ENCODE measurements around the gene IDI1.
"Not testable (repeated sequence)": the region's sequence is repeated elsewhere in the genome, so short reads cannot be mapped to it uniquely, and the experiment has no call there.

DNA sequence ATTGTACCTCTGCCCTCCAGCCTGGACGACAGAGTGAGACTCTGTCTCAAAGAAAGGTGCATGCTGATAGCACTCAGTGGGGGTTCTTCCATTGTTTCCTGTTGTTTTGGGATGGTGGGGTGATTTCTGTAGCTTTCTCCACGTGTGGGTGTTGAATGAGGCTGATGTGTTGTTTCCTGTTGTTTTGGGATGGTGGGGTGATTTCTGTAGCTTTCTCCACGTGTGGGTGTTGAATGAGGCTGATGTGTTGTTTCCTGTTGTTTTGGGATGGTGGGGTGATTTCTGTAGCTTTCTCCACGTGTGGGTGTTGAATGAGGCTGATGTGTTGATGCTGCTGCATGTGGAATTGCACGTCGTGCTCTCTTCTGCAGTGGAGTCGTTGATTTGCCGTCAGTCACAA, 39.0 kb downstream of the IDI1 start:
- TF ChIP-seq, protein P1, sequence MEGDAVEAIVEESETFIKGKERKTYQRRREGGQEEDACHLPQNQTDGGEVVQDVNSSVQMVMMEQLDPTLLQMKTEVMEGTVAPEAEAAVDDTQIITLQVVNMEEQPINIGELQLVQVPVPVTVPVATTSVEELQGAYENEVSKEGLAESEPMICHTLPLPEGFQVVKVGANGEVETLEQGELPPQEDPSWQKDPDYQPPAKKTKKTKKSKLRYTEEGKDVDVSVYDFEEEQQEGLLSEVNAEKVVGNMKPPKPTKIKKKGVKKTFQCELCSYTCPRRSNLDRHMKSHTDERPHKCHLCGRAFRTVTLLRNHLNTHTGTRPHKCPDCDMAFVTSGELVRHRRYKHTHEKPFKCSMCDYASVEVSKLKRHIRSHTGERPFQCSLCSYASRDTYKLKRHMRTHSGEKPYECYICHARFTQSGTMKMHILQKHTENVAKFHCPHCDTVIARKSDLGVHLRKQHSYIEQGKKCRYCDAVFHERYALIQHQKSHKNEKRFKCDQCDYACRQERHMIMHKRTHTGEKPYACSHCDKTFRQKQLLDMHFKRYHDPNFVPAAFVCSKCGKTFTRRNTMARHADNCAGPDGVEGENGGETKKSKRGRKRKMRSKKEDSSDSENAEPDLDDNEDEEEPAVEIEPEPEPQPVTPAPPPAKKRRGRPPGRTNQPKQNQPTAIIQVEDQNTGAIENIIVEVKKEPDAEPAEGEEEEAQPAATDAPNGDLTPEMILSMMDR (IDR thresholded peaks at IDR 0.05), result not testable (repeated sequence)
- not testable (repeated sequence) for TF ChIP-seq POLR2A (IDR thresholded peaks at IDR 0.05)
